NB4 (cell line): ENCODE data around the gene BDKRB1.

Experiments
- DNase-seq: peaks from one replicate; pipeline ENCODE4 v3.0.0; 2010; ENCODE audit warnings: low read depth
- H3K4me3 ChIP-seq: one replicate; pipeline ENCODE4 v1.5.1; 2011; ENCODE audit warnings: mild to moderate bottlenecking, low read depth, low read length, moderate library complexity
- CTCF ChIP-seq: IDR thresholded peaks from one replicate; pipeline ENCODE4 v1.5.1; 2012; ENCODE audit warnings: low read depth, low read length
- MAX ChIP-seq: IDR thresholded peaks from 2 replicates; pipeline ENCODE4 v1.6.1; 2011; ENCODE audit warnings: low read depth, low read length
- MYC ChIP-seq: IDR thresholded peaks from 2 replicates; pipeline ENCODE4 v1.6.1; 2011; ENCODE audit warnings: low read depth, low read length
- POLR2A ChIP-seq: IDR thresholded peaks from 2 replicates; pipeline ENCODE4 v1.6.1; 2011; ENCODE audit warnings: mild to moderate bottlenecking; ENCODE audit not compliant: insufficient read length; ENCODE audit errors: extremely low read depth

Gene BDKRB1

GRCh38 chr14:96279564-96279963 is 23.6 kb downstream of the BDKRB1 start:
- TF ChIP-seq POLR2A (no peak), MYC (no peak), MAX (no peak), CTCF (no peak)
- DNase-seq = no peak
- no peak overlapping the region for H3K4me3 ChIP-seq

- no peak overlapping the region for H3K4me3 ChIP-seq
- TF ChIP-seq CTCF (no peak), POLR2A (no peak), MYC (no peak), MAX (no peak)
- DNase-seq = no peak
Observed at GRCh38 chr14:96280104-96280503, 24.1 kb downstream of the BDKRB1 start.

- no peak overlapping the region for H3K4me3 ChIP-seq
- TF ChIP-seq POLR2A (no peak), MAX (no peak), MYC (no peak), CTCF (no peak)
- no peak for DNase-seq
Observed at GRCh38 chr14:96281486-96281885, 25.5 kb downstream of the BDKRB1 start.

GRCh38 chr14:96284008-96284407 is 28.0 kb downstream of the BDKRB1 start:
- TF ChIP-seq POLR2A (no peak), CTCF (no peak), MYC (no peak), MAX (no peak)
- DNase-seq = no peak
- no peak overlapping the region for H3K4me3 ChIP-seq

GRCh38 chr14:96284430-96284829 is 28.4 kb downstream of the BDKRB1 start:
- no peak for DNase-seq
- TF ChIP-seq CTCF = no peak
- no peak for TF ChIP-seq MYC
- no peak for TF ChIP-seq POLR2A
- no peak overlapping the region for H3K4me3 ChIP-seq

GRCh38 chr14:96285667-96286066 is 29.7 kb downstream of the BDKRB1 start:
- no peak overlapping the region for H3K4me3 ChIP-seq
- no peak for TF ChIP-seq MAX
- TF ChIP-seq POLR2A = no peak
- no peak for TF ChIP-seq MYC
- TF ChIP-seq CTCF = no peak
- no peak for DNase-seq
